HEK293 (cell line): ENCODE results near the gene SYNM.

Source experiments
- CTCF ChIA-PET: fragments of 350-600 bp; formaldehyde crosslinking; extraction: SDS; loops from one replicate; lab custom pipeline; 2021; ENCODE audit warnings: antibody characterized with exemption; lab: Yijun Ruan, JAX
- POLR2A ChIA-PET: fragments of 300-600 bp; formaldehyde crosslinking; extraction: SDS; loops from one replicate; lab custom pipeline; 2020; ENCODE audit warnings: antibody characterized with exemption, inconsistent platforms; lab: Yijun Ruan, JAX
- H3K27ac ChIP-seq: fragments of 200-500 bp; sonication (Bioruptor generic); 2 replicates; pipeline ENCODE4 v1.5.1; 2014; ENCODE audit warnings: low read depth, low read length, control low read depth, inconsistent platforms; ENCODE audit errors: extremely low read depth
- H3K36me3 ChIP-seq, 2 experiments: fragments of 200-500 bp in 1 of 2; sonication (Bioruptor generic) in 1 of 2; 1 replicate in 1 of 2; 2 replicates in 1 of 2; pipeline ENCODE4 v1.5.1; 2014 to 2017; ENCODE audit warnings: inconsistent platforms in 2 of 2, low read length in 2 of 2; ENCODE audit not compliant: control insufficient read depth in 2 of 2, insufficient read depth in 1 of 2
- H3K4me1 ChIP-seq: fragments of 200-500 bp; sonication (Bioruptor generic); 2 replicates; pipeline ENCODE4 v1.5.1; 2014; ENCODE audit warnings: mild to moderate bottlenecking, low read length, inconsistent platforms; ENCODE audit not compliant: control insufficient read depth, insufficient read depth
- H3K4me3 ChIP-seq: 2 replicates; pipeline ENCODE4 v1.5.1; 2011; ENCODE audit warnings: low read depth, mild to moderate bottlenecking, control low read depth, low read length, moderate library complexity
- H3K9me3 ChIP-seq: fragments of 200-500 bp; sonication (Bioruptor generic); 2 replicates; pipeline ENCODE4 v1.5.1; 2014; ENCODE audit warnings: low read depth, low read length, inconsistent platforms; ENCODE audit not compliant: control insufficient read depth, insufficient read depth
- BCL11B ChIP-seq: fragments of 450-650 bp; formaldehyde crosslinking; IDR thresholded peaks from 2 replicates; pipeline ENCODE4 v1.5.1; 2016; ENCODE audit warnings: low read depth, missing biosample characterization, missing genetic modification characterization
- GLI4 ChIP-seq: fragments of 450-650 bp; formaldehyde crosslinking; IDR thresholded peaks from 2 replicates; pipeline ENCODE4 v1.5.1; 2016; ENCODE audit warnings: missing biosample characterization, missing genetic modification characterization
- SALL2 ChIP-seq: fragments of 450-650 bp; formaldehyde crosslinking; IDR thresholded peaks from 2 replicates; pipeline ENCODE4 v1.5.0; 2017; ENCODE audit warnings: missing biosample characterization, mild to moderate bottlenecking, missing genetic modification characterization, borderline replicate concordance
- ZNF112 ChIP-seq: fragments of 450-650 bp; formaldehyde crosslinking; IDR thresholded peaks from 2 replicates; pipeline ENCODE4 v1.5.0; 2017; ENCODE audit warnings: missing biosample characterization, missing genetic modification characterization
- ZNF114 ChIP-seq: fragments of 450-650 bp; formaldehyde crosslinking; IDR thresholded peaks from 2 replicates; pipeline ENCODE4 v1.5.0; 2017; ENCODE audit warnings: missing biosample characterization, missing genetic modification characterization
- ZNF132 ChIP-seq: fragments of 450-650 bp; formaldehyde crosslinking; IDR thresholded peaks from 2 replicates; pipeline ENCODE4 v1.5.1; 2017; ENCODE audit warnings: missing biosample characterization, missing genetic modification characterization, borderline replicate concordance
- ZNF155 ChIP-seq: fragments of 450-650 bp; formaldehyde crosslinking; IDR thresholded peaks from 2 replicates; pipeline ENCODE4 v1.5.1; 2016; ENCODE audit warnings: missing biosample characterization, missing genetic modification characterization
- ZNF174 ChIP-seq: fragments of 450-650 bp; formaldehyde crosslinking; IDR thresholded peaks from 2 replicates; pipeline ENCODE4 v1.5.0; 2017; ENCODE audit warnings: missing biosample characterization, mild to moderate bottlenecking, missing genetic modification characterization
- ZNF404 ChIP-seq: fragments of 450-650 bp; formaldehyde crosslinking; IDR thresholded peaks from 2 replicates; pipeline ENCODE4 v1.5.1; 2017; ENCODE audit warnings: missing biosample characterization, missing genetic modification characterization
- ZNF416 ChIP-seq: fragments of 450-650 bp; formaldehyde crosslinking; IDR thresholded peaks from 2 replicates; pipeline ENCODE4 v1.5.1; 2016; ENCODE audit warnings: missing biosample characterization, missing genetic modification characterization
- ZNF433 ChIP-seq: fragments of 450-650 bp; formaldehyde crosslinking; IDR thresholded peaks from 2 replicates; pipeline ENCODE4 v1.5.1; 2016; ENCODE audit warnings: missing biosample characterization, missing genetic modification characterization, low read depth
- ZNF560 ChIP-seq: fragments of 450-650 bp; formaldehyde crosslinking; IDR thresholded peaks from 2 replicates; pipeline ENCODE4 v1.5.1; 2017; ENCODE audit warnings: missing biosample characterization, missing genetic modification characterization, borderline replicate concordance
- ZNF626 ChIP-seq: fragments of 450-650 bp; sonication (Bioruptor Pico); formaldehyde crosslinking; IDR thresholded peaks from 2 replicates; pipeline ENCODE4 v1.5.1; 2018; ENCODE audit warnings: missing biosample characterization, missing genetic modification characterization, inconsistent platforms
- ZNF658 ChIP-seq: fragments of 450-650 bp; formaldehyde crosslinking; IDR thresholded peaks from 2 replicates; pipeline ENCODE4; 2016; ENCODE audit warnings: missing biosample characterization, missing genetic modification characterization
- ZNF768 ChIP-seq: fragments of 450-650 bp; formaldehyde crosslinking; IDR thresholded peaks from 2 replicates; pipeline ENCODE4 v1.5.1; 2018; ENCODE audit warnings: missing biosample characterization, mild to moderate bottlenecking, missing genetic modification characterization
- TF ChIP-seq, protein P1 (sequence below): fragments of 450-650 bp; formaldehyde crosslinking; IDR thresholded peaks from 2 replicates; pipeline ENCODE4 v1.5.1; 2017; ENCODE audit warnings: missing biosample characterization, missing genetic modification characterization
- TF ChIP-seq, protein P2 (sequence below): fragments of 450-650 bp; formaldehyde crosslinking; IDR thresholded peaks from 2 replicates; pipeline ENCODE4 v1.5.1; 2016; ENCODE audit warnings: missing biosample characterization, missing genetic modification characterization
- TF ChIP-seq, protein P3 (sequence below): fragments of 450-650 bp; formaldehyde crosslinking; IDR thresholded peaks from 2 replicates; pipeline ENCODE4 v1.5.1; 2016; ENCODE audit warnings: missing biosample characterization, missing genetic modification characterization
- TF ChIP-seq, protein P4 (sequence below): fragments of 450-650 bp; formaldehyde crosslinking; IDR thresholded peaks from 2 replicates; pipeline ENCODE4 v1.5.1; 2016; ENCODE audit warnings: missing biosample characterization, missing genetic modification characterization
- TF ChIP-seq, protein P5 (sequence below): fragments of 450-650 bp; formaldehyde crosslinking; IDR thresholded peaks from 2 replicates; pipeline ENCODE4 v1.5.1; 2016; ENCODE audit warnings: missing biosample characterization, missing genetic modification characterization
- TF ChIP-seq, protein P6 (sequence below): fragments of 450-650 bp; formaldehyde crosslinking; IDR thresholded peaks from 2 replicates; pipeline ENCODE4 v1.5.1; 2016; ENCODE audit warnings: missing biosample characterization, missing genetic modification characterization
- TF ChIP-seq, protein P7 (sequence below): fragments of 450-650 bp; formaldehyde crosslinking; optimal IDR thresholded peaks from 2 replicates; pipeline ENCODE3; 2016; ENCODE audit warnings: missing biosample characterization, mild to moderate bottlenecking, missing genetic modification characterization

SYNM gene

DNA sequence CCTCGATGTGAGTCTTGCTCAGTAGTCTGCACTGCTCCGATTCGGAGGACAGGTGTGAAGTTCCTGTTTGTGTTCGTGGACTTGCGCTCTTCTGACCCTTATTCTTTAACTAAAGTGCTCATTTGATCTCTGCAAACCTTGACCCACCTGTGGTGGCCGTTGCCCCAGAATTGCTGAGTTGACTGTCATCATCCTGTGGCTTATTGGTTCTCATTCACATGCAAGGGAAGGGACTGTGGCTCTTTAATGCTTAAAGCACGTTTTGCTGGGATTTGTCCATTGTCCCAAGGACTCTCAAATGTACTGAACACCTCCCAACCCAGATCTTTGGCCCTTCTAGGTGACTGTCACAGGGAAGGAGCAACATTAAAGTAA is 13.4 kb downstream of the SYNM start:
- Histone ChIP-seq H3K4me1 (peaks cover 4% of the 10 kb centered on the region), H3K36me3 (peaks cover 9 to 48% of the 10 kb centered on the region in 2 experiments; a peak in 2 of 3 replicates), H3K4me3 (no peak overlapping the region), H3K27ac (no peak overlapping the region), H3K9me3 (no peaks in the 10 kb centered on the region)
- POLR2A ChIA-PET, result interaction anchor here (1.3 kb wide), 1 partner anchor 9 kb away, joined by 4 read pairs; no protein-coding TSS in a partner anchor
- CTCF ChIA-PET, result interaction anchor here (3.2 kb wide), 1 partner anchor 18 kb away, joined by 16 read pairs; no protein-coding TSS in a partner anchor
- TF ChIP-seq SALL2 (tag by site-specific recombination), result no peak
- TF ChIP-seq, protein P1, sequence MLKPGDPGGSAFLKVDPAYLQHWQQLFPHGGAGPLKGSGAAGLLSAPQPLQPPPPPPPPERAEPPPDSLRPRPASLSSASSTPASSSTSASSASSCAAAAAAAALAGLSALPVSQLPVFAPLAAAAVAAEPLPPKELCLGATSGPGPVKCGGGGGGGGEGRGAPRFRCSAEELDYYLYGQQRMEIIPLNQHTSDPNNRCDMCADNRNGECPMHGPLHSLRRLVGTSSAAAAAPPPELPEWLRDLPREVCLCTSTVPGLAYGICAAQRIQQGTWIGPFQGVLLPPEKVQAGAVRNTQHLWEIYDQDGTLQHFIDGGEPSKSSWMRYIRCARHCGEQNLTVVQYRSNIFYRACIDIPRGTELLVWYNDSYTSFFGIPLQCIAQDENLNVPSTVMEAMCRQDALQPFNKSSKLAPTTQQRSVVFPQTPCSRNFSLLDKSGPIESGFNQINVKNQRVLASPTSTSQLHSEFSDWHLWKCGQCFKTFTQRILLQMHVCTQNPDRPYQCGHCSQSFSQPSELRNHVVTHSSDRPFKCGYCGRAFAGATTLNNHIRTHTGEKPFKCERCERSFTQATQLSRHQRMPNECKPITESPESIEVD, result no peak
- TF ChIP-seq, protein P2, sequence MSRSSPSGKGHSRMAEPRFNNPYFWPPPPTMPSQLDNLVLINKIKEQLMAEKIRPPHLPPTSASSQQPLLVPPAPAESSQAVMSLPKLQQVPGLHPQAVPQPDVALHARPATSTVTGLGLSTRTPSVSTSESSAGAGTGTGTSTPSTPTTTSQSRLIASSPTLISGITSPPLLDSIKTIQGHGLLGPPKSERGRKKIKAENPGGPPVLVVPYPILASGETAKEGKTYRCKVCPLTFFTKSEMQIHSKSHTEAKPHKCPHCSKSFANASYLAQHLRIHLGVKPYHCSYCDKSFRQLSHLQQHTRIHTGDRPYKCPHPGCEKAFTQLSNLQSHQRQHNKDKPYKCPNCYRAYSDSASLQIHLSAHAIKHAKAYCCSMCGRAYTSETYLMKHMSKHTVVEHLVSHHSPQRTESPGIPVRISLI, result no peak
- TF ChIP-seq ZNF174 (tag by site-specific recombination), result no peak
- TF ChIP-seq, all 188 proteins: peak for 0

DNA sequence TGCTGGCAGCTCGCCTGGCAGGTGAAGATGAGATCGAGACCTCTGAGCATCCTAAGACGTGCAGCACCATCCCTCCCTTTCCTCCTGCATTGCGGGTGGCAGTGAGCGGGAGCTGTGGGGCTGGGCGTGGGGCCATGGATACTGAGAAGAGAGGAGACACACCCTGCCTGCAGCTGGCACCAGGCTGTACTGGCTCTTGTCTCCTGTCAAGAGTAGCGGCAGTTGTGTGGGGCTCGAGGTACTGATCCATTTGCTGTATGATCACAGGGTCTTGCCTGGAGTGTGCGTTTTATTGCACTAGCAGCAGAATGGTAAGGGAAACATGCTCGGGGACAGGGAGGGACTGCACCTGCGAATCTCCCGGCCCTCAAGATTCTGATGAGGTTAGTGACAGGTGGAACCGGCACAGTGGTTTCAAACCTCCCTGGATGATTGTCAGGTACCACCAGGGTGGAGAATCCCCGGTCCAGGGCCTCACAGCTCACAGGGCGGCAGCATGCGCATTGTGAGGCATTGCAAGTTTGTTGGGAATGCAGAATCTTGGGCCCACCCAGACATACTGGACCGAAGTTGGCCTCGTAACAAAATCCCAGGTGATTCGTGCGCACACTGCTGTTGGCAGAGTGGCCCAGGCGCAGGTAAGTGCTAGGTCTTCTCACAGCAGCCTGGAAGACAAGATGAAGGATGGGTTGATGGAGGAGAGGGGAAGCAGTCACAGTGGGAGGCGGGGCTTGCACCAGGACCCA is 14.1 kb downstream of the SYNM start:
- no peak overlapping the region for H3K4me3 ChIP-seq
- ChIA-PET CTCF (interaction anchor here (3.2 kb wide), 1 partner anchor 18 kb away, joined by 16 read pairs; no protein-coding TSS in a partner anchor), POLR2A (no interaction called here)
- TF ChIP-seq ZNF416 (tag by site-specific recombination), result no peak
- TF ChIP-seq ZNF433 (tag by site-specific recombination), result no peak
- TF ChIP-seq GLI4 (tag by site-specific recombination), result no peak
- TF ChIP-seq ZNF112, result no peak
- TF ChIP-seq, protein P3, sequence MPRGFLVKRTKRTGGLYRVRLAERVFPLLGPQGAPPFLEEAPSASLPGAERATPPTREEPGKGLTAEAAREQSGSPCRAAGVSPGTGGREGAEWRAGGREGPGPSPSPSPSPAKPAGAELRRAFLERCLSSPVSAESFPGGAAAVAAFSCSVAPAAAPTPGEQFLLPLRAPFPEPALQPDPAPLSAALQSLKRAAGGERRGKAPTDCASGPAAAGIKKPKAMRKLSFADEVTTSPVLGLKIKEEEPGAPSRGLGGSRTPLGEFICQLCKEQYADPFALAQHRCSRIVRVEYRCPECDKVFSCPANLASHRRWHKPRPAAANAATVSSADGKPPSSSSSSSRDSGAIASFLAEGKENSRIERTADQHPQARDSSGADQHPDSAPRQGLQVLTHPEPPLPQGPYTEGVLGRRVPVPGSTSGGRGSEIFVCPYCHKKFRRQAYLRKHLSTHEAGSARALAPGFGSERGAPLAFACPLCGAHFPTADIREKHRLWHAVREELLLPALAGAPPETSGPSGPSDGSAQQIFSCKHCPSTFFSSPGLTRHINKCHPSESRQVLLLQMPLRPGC, result no peak
- no peak for TF ChIP-seq ZNF626 (tag by site-specific recombination)
- TF ChIP-seq, protein P4, sequence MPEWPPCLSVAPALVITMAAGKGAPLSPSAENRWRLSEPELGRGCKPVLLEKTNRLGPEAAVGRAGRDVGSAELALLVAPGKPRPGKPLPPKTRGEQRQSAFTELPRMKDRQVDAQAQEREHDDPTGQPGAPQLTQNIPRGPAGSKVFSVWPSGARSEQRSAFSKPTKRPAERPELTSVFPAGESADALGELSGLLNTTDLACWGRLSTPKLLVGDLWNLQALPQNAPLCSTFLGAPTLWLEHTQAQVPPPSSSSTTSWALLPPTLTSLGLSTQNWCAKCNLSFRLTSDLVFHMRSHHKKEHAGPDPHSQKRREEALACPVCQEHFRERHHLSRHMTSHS (tag by site-specific recombination), result no peak
- TF ChIP-seq ZNF404 (tag by site-specific recombination), result no peak
- TF ChIP-seq, protein P5, sequence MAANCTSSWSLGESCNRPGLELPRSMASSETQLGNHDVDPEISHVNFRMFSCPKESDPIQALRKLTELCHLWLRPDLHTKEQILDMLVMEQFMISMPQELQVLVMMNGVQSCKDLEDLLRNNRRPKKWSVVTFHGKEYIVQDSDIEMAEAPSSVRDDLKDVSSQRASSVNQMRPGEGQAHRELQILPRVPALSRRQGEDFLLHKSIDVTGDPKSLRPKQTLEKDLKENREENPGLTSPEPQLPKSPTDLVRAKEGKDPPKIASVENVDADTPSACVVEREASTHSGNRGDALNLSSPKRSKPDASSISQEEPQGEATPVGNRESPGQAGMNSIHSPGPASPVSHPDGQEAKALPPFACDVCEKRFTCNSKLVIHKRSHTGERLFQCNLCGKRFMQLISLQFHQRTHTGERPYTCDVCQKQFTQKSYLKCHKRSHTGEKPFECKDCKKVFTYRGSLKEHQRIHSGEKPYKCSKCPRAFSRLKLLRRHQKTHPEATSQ (tag by site-specific recombination), result no peak
- no peak for TF ChIP-seq ZNF155 (tag by site-specific recombination)
- no peak for TF ChIP-seq ZNF132
- TF ChIP-seq, protein P6, sequence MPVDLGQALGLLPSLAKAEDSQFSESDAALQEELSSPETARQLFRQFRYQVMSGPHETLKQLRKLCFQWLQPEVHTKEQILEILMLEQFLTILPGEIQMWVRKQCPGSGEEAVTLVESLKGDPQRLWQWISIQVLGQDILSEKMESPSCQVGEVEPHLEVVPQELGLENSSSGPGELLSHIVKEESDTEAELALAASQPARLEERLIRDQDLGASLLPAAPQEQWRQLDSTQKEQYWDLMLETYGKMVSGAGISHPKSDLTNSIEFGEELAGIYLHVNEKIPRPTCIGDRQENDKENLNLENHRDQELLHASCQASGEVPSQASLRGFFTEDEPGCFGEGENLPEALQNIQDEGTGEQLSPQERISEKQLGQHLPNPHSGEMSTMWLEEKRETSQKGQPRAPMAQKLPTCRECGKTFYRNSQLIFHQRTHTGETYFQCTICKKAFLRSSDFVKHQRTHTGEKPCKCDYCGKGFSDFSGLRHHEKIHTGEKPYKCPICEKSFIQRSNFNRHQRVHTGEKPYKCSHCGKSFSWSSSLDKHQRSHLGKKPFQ (tag by site-specific recombination), result no peak
- no peak for TF ChIP-seq ZNF114 (tag by site-specific recombination)
- TF ChIP-seq BCL11B (tag by site-specific recombination), result no peak
- TF ChIP-seq, protein P7, sequence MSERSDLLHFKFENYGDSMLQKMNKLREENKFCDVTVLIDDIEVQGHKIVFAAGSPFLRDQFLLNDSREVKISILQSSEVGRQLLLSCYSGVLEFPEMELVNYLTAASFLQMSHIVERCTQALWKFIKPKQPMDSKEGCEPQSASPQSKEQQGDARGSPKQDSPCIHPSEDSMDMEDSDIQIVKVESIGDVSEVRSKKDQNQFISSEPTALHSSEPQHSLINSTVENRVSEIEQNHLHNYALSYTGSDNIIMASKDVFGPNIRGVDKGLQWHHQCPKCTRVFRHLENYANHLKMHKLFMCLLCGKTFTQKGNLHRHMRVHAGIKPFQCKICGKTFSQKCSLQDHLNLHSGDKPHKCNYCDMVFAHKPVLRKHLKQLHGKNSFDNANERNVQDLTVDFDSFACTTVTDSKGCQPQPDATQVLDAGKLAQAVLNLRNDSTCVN (tag by site-specific recombination), result no peak
- no peak for TF ChIP-seq ZNF560
- TF ChIP-seq ZNF658 (tag by site-specific recombination), result no peak
- no peak for TF ChIP-seq ZNF768 (tag by site-specific recombination)
- peaks cover 9 to 41% of the 10 kb centered on the region in 2 experiments; a peak in 2 of 3 replicates for H3K36me3 ChIP-seq
- H3K9me3 ChIP-seq, result no peaks in the 10 kb centered on the region
- H3K27ac ChIP-seq, result no peak overlapping the region
- peaks cover 7% of the 10 kb centered on the region for H3K4me1 ChIP-seq
